GM06990 (cell line): ENCODE data around the gene SP6.

Experiments
- DNase-seq: peaks from one replicate; pipeline ENCODE4 v3.0.0-alpha.2; 2011; ENCODE audit not compliant: insufficient read length; ENCODE audit errors: extremely low read depth
- H3K27me3 ChIP-seq: replicated peaks from 2 replicates; pipeline ENCODE4 v1.6.0; 2011; ENCODE audit warnings: low read length; ENCODE audit not compliant: control insufficient read depth, insufficient read depth
- H3K36me3 ChIP-seq: 2 replicates; pipeline ENCODE4 v1.5.1; 2011; ENCODE audit warnings: low read length; ENCODE audit not compliant: control insufficient read depth, insufficient read depth
- H3K4me3 ChIP-seq: replicated peaks from 2 replicates; pipeline ENCODE4 v1.5.1; 2011; ENCODE audit warnings: low read depth, mild to moderate bottlenecking, control low read depth, low read length
- TF ChIP-seq, protein P1 (sequence below): IDR thresholded peaks from 2 replicates; pipeline ENCODE4 v1.5.1; 2011; ENCODE audit warnings: low read length, control low read depth, mild to moderate bottlenecking, inconsistent platforms; ENCODE audit not compliant: insufficient read depth, poor library complexity, severe bottlenecking

The SP6 gene

DNA sequence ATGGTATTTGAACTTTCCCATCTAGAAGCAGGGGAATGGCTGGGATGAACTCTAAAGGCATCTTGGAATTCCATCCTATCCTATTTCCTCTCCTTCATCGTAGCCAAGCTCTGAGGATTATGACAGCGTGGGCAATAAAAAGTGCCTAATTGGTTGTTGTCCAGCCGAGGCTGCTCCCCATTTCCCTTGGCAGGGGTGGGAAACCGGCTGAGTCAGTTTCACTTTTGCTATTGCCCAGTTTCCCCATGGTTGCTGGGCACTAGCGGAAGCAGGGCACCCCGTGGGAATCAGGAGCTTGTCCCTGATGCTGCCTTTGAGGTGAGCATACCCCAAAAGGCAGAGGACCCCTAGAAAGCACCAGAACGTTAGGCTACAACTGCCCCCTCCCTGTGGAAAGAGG is 31.3 kb upstream of the SP6 start:
- no peak for DNase-seq

DNA sequence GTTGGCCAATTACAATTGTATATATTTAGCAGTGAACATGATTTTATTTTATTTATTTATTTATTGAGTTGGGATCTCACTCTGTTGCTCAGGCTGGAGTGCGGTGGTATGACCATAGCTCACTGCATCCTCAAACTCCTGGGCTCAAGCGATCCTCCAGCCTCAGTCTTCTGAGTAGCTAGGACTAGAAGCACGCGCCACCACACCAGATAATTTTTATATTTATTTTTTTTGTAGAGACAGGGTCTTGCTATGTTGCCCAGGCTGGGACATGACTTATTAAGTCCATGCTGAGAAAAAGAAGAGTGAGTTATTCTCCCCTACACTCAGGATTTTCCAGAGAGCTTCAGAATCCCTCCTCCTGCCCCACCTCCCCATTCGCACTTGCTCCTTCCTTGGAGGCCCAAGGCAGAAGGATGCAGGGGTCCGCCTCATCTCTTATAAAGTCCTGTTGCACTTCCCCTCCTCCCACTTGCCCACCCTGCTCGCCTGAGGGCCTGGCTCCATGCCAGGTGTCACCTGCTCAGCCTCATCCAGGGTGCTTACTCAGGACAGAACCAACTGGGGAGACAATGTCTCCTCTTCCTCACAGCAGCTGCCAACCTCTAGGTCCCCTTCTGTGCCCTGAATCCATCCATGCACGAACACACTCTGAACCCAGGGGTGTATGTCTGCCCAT is 29.0 kb upstream of the SP6 start:
- TF ChIP-seq, protein P1, sequence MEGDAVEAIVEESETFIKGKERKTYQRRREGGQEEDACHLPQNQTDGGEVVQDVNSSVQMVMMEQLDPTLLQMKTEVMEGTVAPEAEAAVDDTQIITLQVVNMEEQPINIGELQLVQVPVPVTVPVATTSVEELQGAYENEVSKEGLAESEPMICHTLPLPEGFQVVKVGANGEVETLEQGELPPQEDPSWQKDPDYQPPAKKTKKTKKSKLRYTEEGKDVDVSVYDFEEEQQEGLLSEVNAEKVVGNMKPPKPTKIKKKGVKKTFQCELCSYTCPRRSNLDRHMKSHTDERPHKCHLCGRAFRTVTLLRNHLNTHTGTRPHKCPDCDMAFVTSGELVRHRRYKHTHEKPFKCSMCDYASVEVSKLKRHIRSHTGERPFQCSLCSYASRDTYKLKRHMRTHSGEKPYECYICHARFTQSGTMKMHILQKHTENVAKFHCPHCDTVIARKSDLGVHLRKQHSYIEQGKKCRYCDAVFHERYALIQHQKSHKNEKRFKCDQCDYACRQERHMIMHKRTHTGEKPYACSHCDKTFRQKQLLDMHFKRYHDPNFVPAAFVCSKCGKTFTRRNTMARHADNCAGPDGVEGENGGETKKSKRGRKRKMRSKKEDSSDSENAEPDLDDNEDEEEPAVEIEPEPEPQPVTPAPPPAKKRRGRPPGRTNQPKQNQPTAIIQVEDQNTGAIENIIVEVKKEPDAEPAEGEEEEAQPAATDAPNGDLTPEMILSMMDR = no peak
- no peak for DNase-seq
- Histone ChIP-seq H3K36me3 (no peaks in the 10 kb centered on the region), H3K4me3 (no peak overlapping the region), H3K27me3 (peaks cover 5% of the 10 kb centered on the region)

More for the DNA sequence above, 31.3 kb upstream of the SP6 start:
- TF ChIP-seq, protein P1 = no peak
- Histone ChIP-seq H3K27me3 (peaks cover 5% of the 10 kb centered on the region; the same call in 1 of the 2 replicates), H3K36me3 (no peaks in the 10 kb centered on the region), H3K4me3 (no peak overlapping the region)

DNA sequence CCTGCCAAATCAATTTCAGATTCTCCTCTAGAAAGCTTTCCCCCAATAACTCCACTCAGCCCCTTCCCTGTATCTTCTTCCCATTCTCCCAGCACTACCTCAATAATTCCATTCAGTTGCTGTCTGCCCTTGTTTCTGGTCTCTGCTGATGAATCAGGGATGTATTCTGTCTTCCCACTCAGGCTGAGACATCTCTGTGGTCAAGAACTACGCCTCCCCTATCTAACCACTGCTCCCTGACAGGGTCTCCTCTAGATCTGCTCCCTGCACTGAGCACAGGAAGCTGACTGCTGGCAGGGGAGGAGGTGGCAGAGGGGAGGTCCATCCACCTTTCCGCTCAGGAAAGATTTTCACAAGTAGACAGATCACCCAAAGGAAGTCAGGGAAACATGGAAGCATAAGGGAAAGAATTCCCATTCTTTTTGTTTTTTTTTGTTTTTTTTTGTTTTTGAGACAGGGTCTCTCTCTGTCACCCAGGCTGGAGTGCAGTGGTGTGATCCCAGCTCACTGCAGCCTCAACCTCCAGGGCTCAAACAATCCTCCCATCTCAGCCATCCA is 28.1 kb upstream of the SP6 start:
- H3K36me3 ChIP-seq = no peaks in the 10 kb centered on the region
- H3K4me3 ChIP-seq = no peak overlapping the region
- no peak for DNase-seq
- peaks cover 5% of the 10 kb centered on the region for H3K27me3 ChIP-seq
- TF ChIP-seq, protein P1 = no peak

DNA sequence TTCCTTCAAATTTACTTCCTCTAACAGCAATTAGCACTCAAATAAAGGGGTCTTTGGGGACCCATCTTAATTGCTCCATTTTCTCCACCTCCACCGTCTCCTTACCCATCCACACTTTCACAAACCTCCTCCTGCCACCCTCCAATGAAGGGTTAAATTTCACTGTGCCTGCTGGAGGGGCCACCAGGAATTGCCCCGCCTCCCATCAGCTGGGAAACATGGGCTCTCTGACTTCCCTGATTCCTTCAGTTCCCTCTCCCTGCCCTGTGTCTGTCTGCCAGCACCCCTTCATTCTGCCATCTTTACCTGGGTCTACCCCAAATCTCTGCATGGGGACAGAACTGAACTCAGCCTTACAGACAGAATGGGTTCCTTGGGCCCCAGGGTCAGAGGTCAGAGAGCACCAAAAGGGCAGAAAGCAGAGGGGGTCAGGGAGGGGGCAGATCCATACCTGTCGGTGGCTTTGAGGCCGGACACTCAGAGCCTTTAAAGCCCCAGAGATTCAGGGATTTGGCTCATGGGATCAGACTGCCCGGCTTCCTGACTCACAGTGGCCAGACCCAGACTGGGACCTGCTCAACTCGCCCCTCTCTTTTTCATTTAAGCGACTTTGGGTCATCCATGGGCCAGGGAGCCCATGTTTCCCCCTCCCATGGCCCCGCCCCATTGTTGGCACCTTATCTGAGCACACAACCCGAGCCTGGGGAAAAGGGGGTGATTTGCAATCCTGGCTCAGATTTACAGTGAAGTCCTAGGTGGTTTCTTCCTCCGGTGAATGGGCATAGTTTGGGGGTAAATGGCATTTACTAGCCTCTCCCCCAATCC is 27.5 kb upstream of the SP6 start:
- DNase-seq = no peak
- Histone ChIP-seq H3K36me3 (no peaks in the 10 kb centered on the region), H3K4me3 (no peak overlapping the region), H3K27me3 (peaks cover 5% of the 10 kb centered on the region)
- TF ChIP-seq, protein P1 = no peak

DNA sequence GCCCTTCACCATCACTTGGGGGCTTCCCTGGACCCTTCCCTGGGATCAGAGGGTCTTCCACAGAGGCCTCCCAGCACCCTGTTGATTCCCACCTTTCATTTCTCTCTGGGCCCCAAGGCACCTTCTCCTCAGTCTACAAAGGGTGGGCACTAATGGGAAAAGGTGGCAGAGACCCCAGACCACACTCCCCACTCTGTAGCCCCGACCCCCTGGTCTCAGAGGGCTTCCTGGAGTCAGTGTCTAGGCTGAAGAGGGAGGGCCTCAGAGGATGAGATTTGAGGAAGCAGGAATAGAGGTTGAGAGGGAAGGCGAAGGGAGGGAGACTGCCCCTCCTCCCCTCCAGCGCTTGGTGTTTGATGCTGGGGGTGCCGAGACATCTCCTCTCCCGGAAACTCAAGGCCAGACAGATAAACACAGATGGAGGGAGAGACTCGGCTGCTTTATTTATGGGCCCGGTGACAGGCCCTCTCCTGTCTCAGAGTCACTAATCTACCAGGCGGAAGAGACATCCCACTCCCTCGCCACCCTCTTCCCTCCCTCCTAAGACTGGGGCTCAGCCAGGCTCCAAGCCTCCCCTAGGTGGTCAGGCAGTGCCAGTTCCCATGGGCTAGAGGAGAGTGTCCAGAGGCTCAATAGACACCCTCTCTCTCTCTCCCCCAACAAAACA is 26.5 kb upstream of the SP6 start:
- Histone ChIP-seq H3K36me3 (no peaks in the 10 kb centered on the region), H3K27me3 (peaks cover 5% of the 10 kb centered on the region), H3K4me3 (no peak overlapping the region)
- no peak for DNase-seq
- TF ChIP-seq, protein P1 = no peak
